MG63 (cell line): ENCODE results near the gene COL4A3. TPM values are rescaled to one million over a fixed set of nuclear protein-coding genes. Genes with fewer than 3 reads are reported as not detected.
A peak's percentile ranks its signal among the peaks of the same experiment; 100 is the strongest.

ENCODE experiments used
- DNase-seq: peaks from one replicate; pipeline ENCODE4 v3.0.0-alpha.2; 2020
- H3K27me3 ChIP-seq: fragments of 250-450 bp; sonication (Bioruptor Pico); 2 replicates; pipeline ENCODE4 v1.5.1; 2020; ENCODE audit warnings: mild to moderate bottlenecking, moderate library complexity
- H3K36me3 ChIP-seq: fragments of 250-450 bp; sonication (Bioruptor Pico); 2 replicates; pipeline ENCODE4 v1.5.1; 2020; ENCODE audit warnings: mild to moderate bottlenecking, moderate library complexity
- H3K4me3 ChIP-seq: fragments of 250-450 bp; sonication (Bioruptor Pico); 2 replicates; pipeline ENCODE4 v1.5.1; 2020; ENCODE audit warnings: mild to moderate bottlenecking, moderate library complexity
- H3K9me3 ChIP-seq: fragments of 250-450 bp; sonication (Bioruptor Pico); 2 replicates; pipeline ENCODE4 v1.5.1; 2020; ENCODE audit warnings: mild to moderate bottlenecking, moderate library complexity
- total RNA-seq: library from RNA; depleted of rRNA; stranded (reverse); fragments of >200 nt; shearing (Covaris generic); gene quantifications from 2 replicates; pipeline ENCODE4 v1.2.3, GENCODE V29; 2014; ENCODE audit warnings: low replicate concordance

COL4A3 gene
- total RNA-seq, 1 experiment from 2014 or later: 0.20 TPM

DNA sequence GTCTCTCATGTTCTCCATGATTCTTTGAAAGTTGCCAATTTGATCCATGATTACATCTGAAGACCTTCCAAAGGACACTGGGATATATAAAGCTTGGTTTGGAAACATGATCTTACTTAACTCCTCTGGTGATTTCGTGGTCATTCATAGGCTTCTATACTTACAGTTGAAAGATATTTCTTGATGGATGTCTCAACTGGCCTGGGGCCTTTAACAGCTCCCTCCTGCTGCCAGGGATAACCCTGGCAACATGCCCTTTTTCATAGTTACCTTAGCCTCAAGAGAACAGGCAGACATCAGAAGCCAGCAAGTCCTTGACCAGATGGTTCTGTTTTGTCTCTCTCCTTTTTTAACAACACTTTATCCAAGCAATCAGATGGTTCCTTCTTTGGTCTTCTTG lies 137.1 kb downstream of the COL4A3 start:
- no peak for DNase-seq
- no peaks in the 10 kb centered on the region for H3K27me3 ChIP-seq
- no peaks in the 10 kb centered on the region for H3K9me3 ChIP-seq
- H3K4me3 ChIP-seq: no peak overlapping the region
- no peaks in the 10 kb centered on the region for H3K36me3 ChIP-seq

DNA sequence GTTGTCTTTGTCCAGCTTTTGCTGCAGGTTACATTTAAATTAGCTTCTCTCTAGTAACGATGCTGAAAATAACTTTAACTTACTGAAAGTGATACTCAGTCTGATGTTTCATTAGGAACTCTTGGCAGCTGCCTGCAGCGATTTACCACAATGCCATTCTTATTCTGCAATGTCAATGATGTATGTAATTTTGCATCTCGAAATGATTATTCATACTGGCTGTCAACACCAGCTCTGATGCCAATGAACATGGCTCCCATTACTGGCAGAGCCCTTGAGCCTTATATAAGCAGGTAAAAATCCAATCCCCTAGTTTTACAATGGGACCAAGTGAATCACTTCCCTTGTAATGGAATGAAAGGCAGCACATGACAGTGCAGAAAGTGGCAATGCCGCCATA lies 144.4 kb downstream of the COL4A3 start:
- Histone ChIP-seq H3K4me3 (peak overlapping the region; percentile 5), H3K27me3 (no peaks in the 10 kb centered on the region), H3K9me3 (no peaks in the 10 kb centered on the region), H3K36me3 (no peaks in the 10 kb centered on the region)
- peak; percentile 81 for DNase-seq

- Histone ChIP-seq H3K27me3 (no peaks in the 10 kb centered on the region), H3K36me3 (no peaks in the 10 kb centered on the region), H3K4me3 (no peak overlapping the region), H3K9me3 (no peaks in the 10 kb centered on the region)
- no peak for DNase-seq
These were observed 146.3 kb downstream of the COL4A3 start for GRCh38 chr2:227310756-227311110.

GRCh38 chr2:227311861-227312506 lies 147.6 kb downstream of the COL4A3 start:
- Histone ChIP-seq H3K4me3 (no peak overlapping the region), H3K36me3 (no peaks in the 10 kb centered on the region), H3K9me3 (no peaks in the 10 kb centered on the region), H3K27me3 (no peaks in the 10 kb centered on the region)
- DNase-seq: no peak

DNA sequence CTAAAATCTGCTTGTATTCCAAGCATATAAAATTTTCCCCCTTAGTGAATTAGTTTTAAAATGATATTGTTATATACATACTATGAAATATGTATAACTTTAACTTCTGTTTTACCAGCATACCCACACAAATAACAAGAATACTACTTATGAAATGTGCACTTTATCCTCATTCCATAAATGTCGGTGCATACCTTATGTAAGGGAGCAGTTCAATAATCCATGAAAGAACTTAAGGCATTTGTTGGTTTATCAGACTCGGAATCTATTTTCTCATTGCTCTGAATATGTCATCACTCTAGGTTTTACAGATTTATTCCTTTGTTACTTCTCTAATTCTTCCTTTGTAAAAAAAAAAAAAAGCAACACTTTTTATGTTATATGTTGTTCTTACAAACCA lies 148.2 kb downstream of the COL4A3 start:
- Histone ChIP-seq H3K36me3 (no peaks in the 10 kb centered on the region), H3K9me3 (no peaks in the 10 kb centered on the region), H3K27me3 (no peaks in the 10 kb centered on the region), H3K4me3 (no peak overlapping the region)
- DNase-seq: no peak

DNA sequence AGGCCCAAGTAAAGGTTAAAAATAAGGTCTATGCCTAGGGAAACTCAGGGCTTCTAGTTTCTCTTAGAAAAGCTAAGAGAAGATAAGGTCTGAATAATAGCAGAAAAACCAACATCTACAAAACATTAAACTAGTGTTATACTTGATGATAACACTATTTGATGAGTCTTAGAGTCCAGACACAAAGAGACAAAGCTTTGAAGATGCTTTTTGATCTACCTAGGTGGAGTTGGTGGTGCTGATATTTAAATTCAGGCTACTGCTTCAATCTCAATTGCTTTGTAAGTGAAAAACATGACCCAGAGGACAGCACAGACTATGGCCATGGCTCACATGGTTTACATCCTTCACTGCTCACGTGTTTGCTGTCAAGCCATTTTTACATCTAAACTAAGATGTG lies 148.9 kb downstream of the COL4A3 start:
- DNase-seq: no peak
- Histone ChIP-seq H3K36me3 (no peaks in the 10 kb centered on the region), H3K27me3 (no peaks in the 10 kb centered on the region), H3K9me3 (no peaks in the 10 kb centered on the region), H3K4me3 (no peak overlapping the region)

- H3K36me3 ChIP-seq: no peaks in the 10 kb centered on the region
These were observed 153.4 kb downstream of the COL4A3 start for GRCh38 chr2:227317834-227318233.

GRCh38 chr2:227320305-227321094 lies 156.1 kb downstream of the COL4A3 start:
- DNase-seq: no peak
- H3K4me3 ChIP-seq: no peak overlapping the region
- no peaks in the 10 kb centered on the region for H3K36me3 ChIP-seq
- no peaks in the 10 kb centered on the region for H3K27me3 ChIP-seq
- peaks cover 5% of the 10 kb centered on the region for H3K9me3 ChIP-seq

More at GRCh38 chr2:227317834-227318233, 153.4 kb downstream of the COL4A3 start:
- Histone ChIP-seq H3K9me3 (peaks cover 5% of the 10 kb centered on the region; the same call in 1 of the 2 replicates), H3K4me3 (no peak overlapping the region), H3K27me3 (no peaks in the 10 kb centered on the region)
- no peak for DNase-seq

- Histone ChIP-seq H3K4me3 (no peak overlapping the region), H3K27me3 (no peaks in the 10 kb centered on the region), H3K36me3 (no peaks in the 10 kb centered on the region; the same call in 1 of the 2 replicates), H3K9me3 (peaks cover 5% of the 10 kb centered on the region)
- DNase-seq: no peak
These were observed 158.2 kb downstream of the COL4A3 start for GRCh38 chr2:227322530-227323205.

DNA sequence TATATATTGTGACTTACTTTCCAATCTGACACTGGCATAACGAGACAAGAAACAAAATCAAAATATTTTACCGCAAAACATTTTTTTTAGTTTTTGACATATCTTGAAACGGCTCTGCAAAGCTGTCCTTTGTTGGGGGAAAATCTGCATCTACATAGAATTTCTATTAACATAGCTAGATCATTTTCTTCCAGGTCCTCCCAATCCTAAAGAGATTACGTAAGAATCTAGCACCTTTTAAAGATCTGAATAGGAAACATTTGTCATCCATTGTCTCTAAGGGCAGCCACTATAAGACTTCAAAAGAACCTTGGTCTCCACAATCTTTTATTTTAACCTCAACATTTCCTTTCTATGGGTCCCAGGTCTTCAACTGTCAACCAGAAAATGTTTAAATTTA lies 159.4 kb downstream of the COL4A3 start:
- H3K36me3 ChIP-seq: peaks cover 5% of the 10 kb centered on the region; the same call in 1 of the 2 replicates
- no peaks in the 10 kb centered on the region for H3K27me3 ChIP-seq
- DNase-seq: no peak
- H3K4me3 ChIP-seq: no peak overlapping the region; the same call in 1 of the 2 replicates
- peaks cover 5% of the 10 kb centered on the region for H3K9me3 ChIP-seq

DNA sequence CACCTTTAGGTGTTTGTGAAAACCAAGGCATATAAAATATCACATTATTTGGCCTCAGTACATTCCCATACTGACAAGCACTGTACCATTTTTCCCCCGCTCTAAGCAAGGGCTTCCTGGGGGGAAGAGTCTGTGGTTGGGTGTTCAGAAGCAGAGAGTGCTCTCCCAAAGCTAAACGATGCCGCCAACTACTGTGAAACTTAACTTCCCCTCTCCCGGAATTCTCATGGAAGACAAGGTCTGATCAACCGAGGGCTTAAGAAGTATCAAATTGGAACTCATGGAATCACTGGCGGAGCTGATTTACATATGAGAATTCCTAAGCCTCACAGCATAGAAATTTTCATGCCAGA lies 160.2 kb downstream of the COL4A3 start:
- H3K27me3 ChIP-seq: no peaks in the 10 kb centered on the region
- peak; percentile 16 for DNase-seq
- H3K4me3 ChIP-seq: peak overlapping the region; percentile 82
- H3K9me3 ChIP-seq: peaks cover 5% of the 10 kb centered on the region
- H3K36me3 ChIP-seq: peaks cover 11% of the 10 kb centered on the region

- DNase-seq: peak; percentile 94
- Histone ChIP-seq H3K27me3 (no peaks in the 10 kb centered on the region), H3K9me3 (peaks cover 5% of the 10 kb centered on the region), H3K36me3 (peaks cover 17% of the 10 kb centered on the region), H3K4me3 (peak within 1 kb of the TSS; percentile 82)
These were observed 160.8 kb downstream of the COL4A3 start, which contains the start of gene MFF for GRCh38 chr2:227324995-227325838. Gene MFF (plus strand): TSS chr2:227325251. CDS start chr2:227330666, 5,415 bp downstream.

GRCh38 chr2:227325839-227326195 lies 161.4 kb downstream of the COL4A3 start:
- H3K36me3 ChIP-seq: peaks cover 23% of the 10 kb centered on the region
- peaks cover 5% of the 10 kb centered on the region for H3K9me3 ChIP-seq
- H3K27me3 ChIP-seq: no peaks in the 10 kb centered on the region
- peak; percentile 34 for DNase-seq
- peak overlapping the region; percentile 82 for H3K4me3 ChIP-seq

DNA sequence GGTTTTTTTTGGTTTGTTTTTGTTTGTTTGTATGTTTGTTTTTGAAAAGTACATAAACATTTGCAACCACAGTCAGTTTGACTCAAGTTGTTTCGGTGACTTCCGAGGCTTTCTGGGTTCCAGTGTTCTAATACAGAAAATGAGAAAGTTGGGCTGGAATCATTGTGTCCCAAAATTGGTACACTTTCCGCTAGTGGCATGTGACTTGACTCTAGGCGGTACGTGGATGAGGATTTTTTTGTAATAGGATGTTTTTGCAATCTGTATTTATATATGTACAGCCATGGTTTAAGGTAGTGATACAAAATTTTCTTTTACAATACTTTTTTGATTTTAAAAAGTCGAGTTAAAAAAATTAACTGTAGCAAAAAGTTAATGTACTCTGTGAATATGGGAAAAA lies 162.4 kb downstream of the COL4A3 start:
- peaks cover 31% of the 10 kb centered on the region for H3K36me3 ChIP-seq
- DNase-seq: no peak
- peak overlapping the region; percentile 82 for H3K4me3 ChIP-seq
- H3K9me3 ChIP-seq: no peaks in the 10 kb centered on the region; the same call in 1 of the 2 replicates
- no peaks in the 10 kb centered on the region for H3K27me3 ChIP-seq

DNA sequence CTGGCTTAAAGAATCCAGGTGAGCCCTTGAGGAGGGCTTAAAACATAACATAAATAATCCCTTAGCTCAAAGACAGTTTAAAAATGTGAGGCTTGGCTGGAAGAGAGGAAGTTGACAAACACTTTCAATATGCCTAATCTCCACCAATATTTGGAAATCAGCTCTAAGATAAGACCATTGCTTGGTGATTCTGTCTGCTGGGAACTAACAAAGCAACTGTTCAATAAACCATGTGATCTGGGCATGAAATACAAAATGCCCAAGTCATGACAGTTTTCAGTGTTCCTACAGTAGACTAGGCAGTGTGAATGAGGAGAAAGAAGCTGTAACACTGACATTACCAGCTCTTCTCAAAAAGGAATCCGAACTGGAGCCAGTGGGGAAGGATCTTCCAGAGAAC lies 171.3 kb downstream of the COL4A3 start:
- peaks cover 73% of the 10 kb centered on the region for H3K36me3 ChIP-seq
- H3K9me3 ChIP-seq: no peaks in the 10 kb centered on the region
- H3K27me3 ChIP-seq: no peaks in the 10 kb centered on the region
- no peak overlapping the region for H3K4me3 ChIP-seq
- no peak for DNase-seq

GRCh38 chr2:227337442-227337841 lies 173.0 kb downstream of the COL4A3 start:
- Histone ChIP-seq H3K9me3 (no peaks in the 10 kb centered on the region), H3K4me3 (no peak overlapping the region), H3K36me3 (peaks cover 76% of the 10 kb centered on the region), H3K27me3 (no peaks in the 10 kb centered on the region)
- no peak for DNase-seq
